Breast epithelium (tissue), 3 donors: Measurements from ENCODE around the gene MTG1.
"Not testable (repeated sequence)": the region's sequence is repeated elsewhere in the genome, so short reads cannot be mapped to it uniquely, and the experiment has no call there.

ENCODE experiments used
- CTCF ChIP-seq, 3 donors: fragments of 450-650 bp; IDR thresholded peaks; one replicate each; pipeline ENCODE4 v1.5.1; 2016 to 2017; ENCODE audit warnings: antibody characterized with exemption in 3 of 3, mild to moderate bottlenecking in 3 of 3, moderate library complexity in 3 of 3
- POLR2A ChIP-seq: fragments of 450-650 bp; IDR thresholded peaks from one replicate; pipeline ENCODE4 v1.6.1; 2016; ENCODE audit warnings: antibody characterized with exemption, mild to moderate bottlenecking, moderate library complexity
- POLR2AphosphoS5 ChIP-seq, 3 donors: sonication (generic); formaldehyde crosslinking; IDR thresholded peaks; one replicate each; pipeline ENCODE4 v1.6.1; 2017; ENCODE audit warnings: antibody characterized with exemption in 3 of 3

- not testable (repeated sequence) for TF ChIP-seq CTCF (IDR thresholded peaks at IDR 0.05); POLR2A; POLR2AphosphoS5 (IDR thresholded peaks at IDR 0.05)
Measured at GRCh38 chr10:133441356-133441755, 47.4 kb downstream of the MTG1 start.
